GM12878 (cell line): ENCODE results near the gene MESP2. TPM values are rescaled to one million over a fixed set of nuclear protein-coding genes. Genes with fewer than 3 reads are reported as not detected.
A peak's percentile ranks its signal among the peaks of the same experiment; 100 is the strongest.

ENCODE experiments used
- ATAC-seq: fragments of 200-7000 bp; cut with Tn5 transposase; 3 replicates; pipeline ENCODE4 v1.9.1; 2020; ENCODE audit warnings: mild to moderate bottlenecking, moderate library complexity
- BruUV-seq: library from RNA; stranded (reverse); fragments of 400-500 nt; replicated peaks from 2 replicates; lab custom pipeline; 2021; lab: Mats Ljungman, UMichigan
- CTCF ChIA-PET: fragments of 300-600 bp; sonication (Branson Sonifier 250); formaldehyde crosslinking; extraction: SDS; loops from one replicate; lab custom pipeline; 2021; ENCODE audit warnings: inconsistent platforms; lab: Yijun Ruan, JAX
- POLR2A ChIA-PET: fragments of 350-600 bp; formaldehyde crosslinking; extraction: SDS; loops from one replicate; lab custom pipeline; 2021; ENCODE audit warnings: inconsistent platforms; lab: Charles Lee
- RAD21 ChIA-PET: fragments of 300-600 bp; sonication (Branson Sonifier 250); formaldehyde crosslinking; loops from one replicate; lab custom pipeline; 2023; ENCODE audit warnings: antibody characterized with exemption; ENCODE audit not compliant: unreplicated experiment; lab: Charles Lee
- SMC1A ChIA-PET: fragments of 300-600 bp; sonication (Branson Sonifier 250); formaldehyde crosslinking; loops from one replicate; lab custom pipeline; 2023; ENCODE audit not compliant: unreplicated experiment, uncharacterized antibody; lab: Charles Lee
- DNase-seq: peaks from one replicate; pipeline ENCODE4 v3.0.0-alpha.2; 2011; ENCODE audit warnings: low read depth, low spot score
- FAIRE-seq: peaks from 3 replicates; lab custom pipeline; 2011; peaks lifted over from hg19 to GRCh38; lab: Jason Lieb, UNC
- H2AFZ ChIP-seq: 2 replicates; pipeline ENCODE4 v1.6.0; 2011; ENCODE audit warnings: low read depth, low read length, control low read depth; ENCODE audit not compliant: control insufficient read depth
- H3K27ac ChIP-seq: 2 replicates; pipeline ENCODE4 v1.5.1; 2011; ENCODE audit warnings: control low read depth; ENCODE audit not compliant: control insufficient read depth, insufficient read depth
- H3K27me3 ChIP-seq, 2 experiments: replicated peaks in 1 of 2; 2 replicates each; pipeline versions ENCODE4 v1.6.0 to v1.6.1; 2011; ENCODE audit warnings: low read length in 1 of 2; ENCODE audit not compliant: control insufficient read depth in 2 of 2, insufficient read depth in 2 of 2
- H3K36me3 ChIP-seq, 2 experiments: 2 replicates each; pipeline ENCODE4 v1.5.1; 2011; ENCODE audit warnings: low read length in 1 of 2; ENCODE audit not compliant: control insufficient read depth in 2 of 2, insufficient read depth in 2 of 2
- H3K4me1 ChIP-seq: 2 replicates; pipeline ENCODE4 v1.6.1; 2011; ENCODE audit warnings: mild to moderate bottlenecking, low read length, moderate library complexity, mixed read lengths; ENCODE audit not compliant: control insufficient read depth, insufficient read depth
- H3K4me2 ChIP-seq: 2 replicates; pipeline ENCODE4 v1.6.0; 2011; ENCODE audit warnings: control low read depth; ENCODE audit not compliant: control insufficient read depth, insufficient read depth
- H3K4me3 ChIP-seq: fragments of 200-600 bp; sonication (generic); 2 replicates; pipeline ENCODE4 v1.5.1; 2016
- H3K79me2 ChIP-seq: 2 replicates; pipeline ENCODE4 v1.6.0; 2011; ENCODE audit warnings: low read length; ENCODE audit not compliant: control insufficient read depth, insufficient read depth
- H3K9ac ChIP-seq: 2 replicates; pipeline ENCODE4 v1.8.0; 2011; ENCODE audit warnings: low read length, control low read depth, mixed read lengths; ENCODE audit not compliant: control insufficient read depth, insufficient read depth
- H3K9me3 ChIP-seq: replicated peaks from 3 replicates; pipeline ENCODE4 v1.5.1; 2011; ENCODE audit warnings: mild to moderate bottlenecking, low read length; ENCODE audit not compliant: control insufficient read depth, insufficient read depth
- H4K20me1 ChIP-seq: 2 replicates; pipeline ENCODE4 v1.6.0; 2011; ENCODE audit not compliant: control insufficient read depth, insufficient read depth
- SPI1 ChIP-seq: IDR thresholded peaks from 2 replicates; pipeline ENCODE4 v1.6.1; 2011; ENCODE audit warnings: low read depth, mild to moderate bottlenecking, low read length, moderate library complexity, borderline replicate concordance; ENCODE audit not compliant: insufficient read depth
- TAF1 ChIP-seq: IDR thresholded peaks from 2 replicates; pipeline ENCODE4 v1.6.1; 2011; ENCODE audit warnings: mild to moderate bottlenecking, low read depth, low read length, borderline replicate concordance
- WGBS: methylation state at CpG from one replicate; pipeline ENCODE4 v1.1.6; 2016; ENCODE audit warnings: low lambda C conversion rate; ENCODE audit not compliant: insufficient replicate concordance, insufficient coverage; ENCODE audit errors: missing lambda C conversion rate; 5-methylcytosine and 5-hydroxymethylcytosine counted together
- in situ Hi-C: fragments of 300-500 bp; cut with MboI; formaldehyde crosslinking; loops from 9 replicates; pipeline ENCODE4 v1.14.3; 2018; ENCODE audit warnings: mixed read lengths
- intact Hi-C: fragments of 100-400 bp; cut with micrococcal nuclease; formaldehyde crosslinking; loops from one replicate; pipeline ENCODE4 v1.14.2; 2022; ENCODE audit not compliant: unreplicated experiment
- polyA plus RNA-seq, 11 experiments: library from polyadenylated mRNA; depleted of rRNA in 4 of 11; unstranded in 6 of 11; stranded (reverse) in 5 of 11; fragments of >200 nt; fragmentation: Nextera tagmentation in 4 of 11; fragmentation: Illumina TruSeq in 1 of 11; extraction: Ambion mirVana in 4 of 11; extraction: Trizol in 1 of 11; gene quantifications; 1 replicate in 1 of 11; 2 replicates in 10 of 11; pipeline versions ENCODE4 v1.2.1 to v1.2.3, GENCODE V29; 2011 to 2016; ENCODE audit warnings: inconsistent platforms in 2 of 11, missing spikeins in 2 of 11, low read depth in 1 of 11
- total RNA-seq, 4 experiments: library from RNA; depleted of rRNA in 3 of 4; stranded (reverse); fragments of >200 nt in 3 of 4; fragmentation: Illumina TruSeq in 1 of 4; extraction: Trizol in 1 of 4; gene quantifications; 2 replicates each; pipeline versions ENCODE4 v1.2.1 to v1.2.3, GENCODE V29; 2013 to 2021
- TF ChIP-seq, protein P1 (sequence below): IDR thresholded peaks from 2 replicates; pipeline ENCODE4 v1.6.1; 2012; ENCODE audit warnings: low read depth, low read length, improper control_type of control experiment

The MESP2 gene
- total and polyA plus RNA-seq, 10 of the 15 experiments (the other 5 are each of a cell fraction or from before 2014, with no cell fraction given), result 0.04 TPM; not detected in 9

DNA sequence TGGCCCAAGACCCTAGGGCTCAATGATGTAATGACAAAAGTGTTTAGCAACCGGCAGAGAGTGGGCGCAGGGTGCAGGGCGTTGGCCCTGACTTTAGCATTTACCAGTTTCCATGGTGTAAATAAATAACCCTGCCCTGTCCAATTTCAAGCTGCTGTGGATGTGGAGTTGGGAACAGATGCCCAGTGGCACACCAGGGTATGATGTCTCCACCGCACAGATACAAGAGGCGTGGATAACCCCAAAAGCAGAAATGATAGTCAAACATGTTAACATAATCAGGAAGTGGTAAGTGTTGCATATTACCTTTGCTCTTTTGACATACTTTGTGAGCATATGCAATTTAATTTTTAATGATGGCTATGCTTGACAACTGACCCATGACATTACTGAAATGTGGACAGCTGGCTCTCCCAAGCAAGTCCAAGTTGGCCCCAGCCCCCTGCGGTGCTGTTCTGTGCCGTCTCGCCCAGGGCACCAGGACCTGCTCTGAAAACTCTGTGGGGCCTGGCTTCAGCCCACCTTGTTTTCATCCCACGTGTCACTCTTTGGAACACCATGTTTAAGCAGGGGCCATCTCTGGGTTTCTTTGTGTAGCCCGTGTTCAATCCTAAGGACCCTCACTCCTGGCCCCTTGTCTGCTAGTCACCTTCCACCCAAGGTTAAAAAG lies 49.3 kb downstream of the MESP2 start:
- 62% methylated on average over 10 of the region's 10 CpGs for WGBS
- POLR2A ChIA-PET, result interaction anchor here (0.6 kb wide), 1 partner anchor 105 kb away, joined by 5 read pairs; no protein-coding TSS in a partner anchor
- Histone ChIP-seq H3K27ac (no peak overlapping the region), H3K27me3 (no peaks in the 10 kb centered on the region), H3K4me1 (peaks cover 6% of the 10 kb centered on the region), H4K20me1 (no peaks in the 10 kb centered on the region), H3K79me2 (no peaks in the 10 kb centered on the region), H3K9me3 (no peaks in the 10 kb centered on the region), H2AFZ (no peak overlapping the region), H3K4me3 (no peak overlapping the region), H3K4me2 (no peak overlapping the region), H3K36me3 (no peaks in the 10 kb centered on the region), H3K9ac (no peak overlapping the region)
- BruUV-seq, result no TSS peak
- 0 out of 3 replicates have a peak, but pooled peaks have one; percentile 28 for ATAC-seq
- CTCF ChIA-PET, result no interaction called here
- in situ Hi-C loops (no loop called here), intact Hi-C loops (loop anchor here (10.0 kb wide), 1 partner anchor 71 kb away; the partner anchor contains the start of gene MESP1)
- RAD21 ChIA-PET, result no interaction called here
- DNase-seq, result no peak
- SMC1A ChIA-PET, result no interaction called here
- no peak for TF ChIP-seq TAF1
- TF ChIP-seq, protein P1, sequence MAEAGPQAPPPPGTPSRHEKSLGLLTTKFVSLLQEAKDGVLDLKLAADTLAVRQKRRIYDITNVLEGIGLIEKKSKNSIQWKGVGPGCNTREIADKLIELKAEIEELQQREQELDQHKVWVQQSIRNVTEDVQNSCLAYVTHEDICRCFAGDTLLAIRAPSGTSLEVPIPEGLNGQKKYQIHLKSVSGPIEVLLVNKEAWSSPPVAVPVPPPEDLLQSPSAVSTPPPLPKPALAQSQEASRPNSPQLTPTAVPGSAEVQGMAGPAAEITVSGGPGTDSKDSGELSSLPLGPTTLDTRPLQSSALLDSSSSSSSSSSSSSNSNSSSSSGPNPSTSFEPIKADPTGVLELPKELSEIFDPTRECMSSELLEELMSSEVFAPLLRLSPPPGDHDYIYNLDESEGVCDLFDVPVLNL, result no peak
- peak; percentile 74; the same call in 1 of the 2 replicates for TF ChIP-seq SPI1
- FAIRE-seq, result no peak
